ENCODE data around the gene MYO1E.
A peak's percentile ranks its signal among the peaks of the same experiment; 100 is the strongest.

MYO1E gene

DNA sequence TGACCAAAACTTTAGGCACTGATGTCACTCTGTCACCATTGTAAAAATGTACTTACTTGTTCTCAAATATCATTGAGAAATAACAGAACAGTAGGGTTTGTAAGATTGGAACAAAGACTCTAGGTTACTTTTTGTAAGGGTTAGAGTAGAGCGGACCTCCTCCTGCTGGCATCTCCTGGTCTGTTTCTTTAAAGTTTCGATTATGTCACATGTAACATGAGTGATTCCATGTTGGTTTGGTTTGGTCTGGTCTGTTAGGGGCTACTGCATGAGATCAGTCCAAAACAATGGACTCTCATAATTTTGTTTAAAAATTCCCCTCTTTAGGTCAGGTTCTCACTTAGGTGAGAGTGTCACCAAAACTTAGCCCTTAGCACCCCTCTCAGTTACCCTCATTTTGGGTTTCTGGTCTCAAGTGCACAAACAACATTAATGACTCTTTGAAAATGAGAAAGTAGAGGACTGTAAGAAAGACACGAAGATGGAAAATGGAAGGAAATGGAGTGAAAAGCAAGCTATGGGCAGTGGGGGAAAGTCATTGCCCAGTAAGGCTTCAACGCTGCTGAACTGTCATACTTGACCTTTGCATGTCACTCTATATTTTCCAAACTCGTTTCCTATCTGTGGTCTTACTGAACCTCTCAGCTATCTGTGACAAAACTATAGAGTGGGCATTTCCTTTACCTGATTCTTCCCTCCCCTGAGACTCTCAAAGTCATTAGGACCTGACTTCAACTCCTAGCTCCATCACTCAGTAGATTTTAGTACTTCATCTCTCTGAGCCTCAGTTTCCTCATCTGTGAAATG lies 113.3 kb downstream of the MYO1E start:
- TF ChIP-seq, protein P1, sequence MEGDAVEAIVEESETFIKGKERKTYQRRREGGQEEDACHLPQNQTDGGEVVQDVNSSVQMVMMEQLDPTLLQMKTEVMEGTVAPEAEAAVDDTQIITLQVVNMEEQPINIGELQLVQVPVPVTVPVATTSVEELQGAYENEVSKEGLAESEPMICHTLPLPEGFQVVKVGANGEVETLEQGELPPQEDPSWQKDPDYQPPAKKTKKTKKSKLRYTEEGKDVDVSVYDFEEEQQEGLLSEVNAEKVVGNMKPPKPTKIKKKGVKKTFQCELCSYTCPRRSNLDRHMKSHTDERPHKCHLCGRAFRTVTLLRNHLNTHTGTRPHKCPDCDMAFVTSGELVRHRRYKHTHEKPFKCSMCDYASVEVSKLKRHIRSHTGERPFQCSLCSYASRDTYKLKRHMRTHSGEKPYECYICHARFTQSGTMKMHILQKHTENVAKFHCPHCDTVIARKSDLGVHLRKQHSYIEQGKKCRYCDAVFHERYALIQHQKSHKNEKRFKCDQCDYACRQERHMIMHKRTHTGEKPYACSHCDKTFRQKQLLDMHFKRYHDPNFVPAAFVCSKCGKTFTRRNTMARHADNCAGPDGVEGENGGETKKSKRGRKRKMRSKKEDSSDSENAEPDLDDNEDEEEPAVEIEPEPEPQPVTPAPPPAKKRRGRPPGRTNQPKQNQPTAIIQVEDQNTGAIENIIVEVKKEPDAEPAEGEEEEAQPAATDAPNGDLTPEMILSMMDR (IDR thresholded peaks at IDR 0.05; ENCODE audit: low read depth, low read length, missing control alignments), result no peak
- in situ Hi-C loops (cut with HindIII; ENCODE audit: low pct_ligation_motif_present, low sequenced_read_pairs), result no loop called here
- DNase-seq, result no peak
- Histone ChIP-seq H3K4me3 (ENCODE audit: low read depth, low read length) (no peak overlapping the region), H3K27me3 (replicated peaks) (no peaks in the 10 kb centered on the region), H3K27ac (no peak overlapping the region), H3K36me3 (replicated peaks) (peaks cover 23% of the 10 kb centered on the region)

DNA sequence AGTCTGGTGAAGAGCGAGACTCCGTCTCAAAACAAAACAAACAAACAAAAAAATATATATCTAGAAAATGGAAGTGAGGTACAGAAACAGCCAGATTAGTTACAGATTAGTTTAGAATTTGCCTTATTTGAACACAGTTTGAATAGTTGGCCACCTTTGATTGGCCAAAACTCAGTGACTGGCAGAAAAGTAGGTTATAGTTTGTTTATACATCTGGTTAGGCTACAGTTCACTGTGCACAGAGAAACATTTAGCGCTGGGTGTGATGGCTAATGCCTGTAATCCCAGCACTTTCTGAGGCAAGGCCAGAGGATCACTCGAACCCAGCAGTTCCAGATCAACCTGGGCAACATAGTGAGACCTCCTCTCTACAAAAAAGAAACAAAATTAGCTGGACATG lies 114.4 kb downstream of the MYO1E start:
- TF ChIP-seq, protein P1 (IDR thresholded peaks at IDR 0.05; ENCODE audit: low read depth, low read length, missing control alignments), result no peak
- Histone ChIP-seq H3K27ac (no peak overlapping the region), H3K36me3 (replicated peaks) (peaks cover 26% of the 10 kb centered on the region), H3K4me3 (ENCODE audit: low read depth, low read length) (no peak overlapping the region), H3K27me3 (replicated peaks) (no peaks in the 10 kb centered on the region)
- in situ Hi-C loops (cut with HindIII; ENCODE audit: low pct_ligation_motif_present, low sequenced_read_pairs), result no loop called here
- no peak for DNase-seq

DNA sequence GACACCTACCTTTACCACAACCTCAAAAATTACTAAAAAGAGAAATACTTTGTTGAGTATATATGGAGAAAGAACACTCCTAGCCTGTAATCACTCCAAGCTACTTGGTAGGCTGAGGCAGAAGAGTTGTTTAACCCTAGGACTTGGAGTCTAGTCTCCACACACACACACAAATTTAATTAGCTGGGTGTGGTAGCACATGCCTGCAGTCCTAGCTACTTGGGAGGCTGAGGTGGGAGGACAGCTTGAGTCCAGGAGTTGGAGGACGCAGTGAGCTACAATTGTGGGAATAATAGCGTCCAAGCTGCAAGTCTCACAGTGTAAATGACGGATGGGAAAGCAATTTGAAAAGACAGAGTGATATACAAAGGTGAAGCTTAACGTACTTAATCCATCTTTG lies 115.5 kb downstream of the MYO1E start:
- Histone ChIP-seq H3K36me3 (replicated peaks) (peaks cover 26% of the 10 kb centered on the region), H3K27ac (no peak overlapping the region), H3K27me3 (replicated peaks) (no peaks in the 10 kb centered on the region), H3K4me3 (ENCODE audit: low read depth, low read length) (no peak overlapping the region)
- no peak for DNase-seq
- TF ChIP-seq, protein P1 (IDR thresholded peaks at IDR 0.05; ENCODE audit: low read depth, low read length, missing control alignments), result no peak
- in situ Hi-C loops (cut with HindIII; ENCODE audit: low pct_ligation_motif_present, low sequenced_read_pairs), result no loop called here

DNA sequence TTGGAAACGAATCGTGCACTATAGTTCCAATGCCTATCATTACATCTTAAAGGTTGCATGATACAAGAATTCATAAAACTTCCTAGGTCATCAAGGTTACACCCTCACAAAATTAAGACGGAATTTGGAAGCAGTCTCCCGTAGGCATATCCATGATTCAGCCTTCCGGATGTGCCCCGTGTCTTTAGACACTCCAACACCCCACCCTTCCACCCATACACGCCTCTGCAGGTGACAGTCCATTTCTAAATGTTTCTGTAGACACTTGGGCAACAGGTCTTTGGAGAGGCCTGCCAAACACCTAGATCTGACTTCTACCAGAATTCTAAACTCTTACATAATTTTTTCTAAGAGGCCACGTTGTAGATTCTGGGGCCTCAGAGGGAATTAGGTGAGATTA lies 116.2 kb downstream of the MYO1E start:
- H3K27ac ChIP-seq, result no peak overlapping the region
- TF ChIP-seq, protein P1 (IDR thresholded peaks at IDR 0.05; ENCODE audit: low read depth, low read length, missing control alignments), result no peak
- no peak for DNase-seq

DNA sequence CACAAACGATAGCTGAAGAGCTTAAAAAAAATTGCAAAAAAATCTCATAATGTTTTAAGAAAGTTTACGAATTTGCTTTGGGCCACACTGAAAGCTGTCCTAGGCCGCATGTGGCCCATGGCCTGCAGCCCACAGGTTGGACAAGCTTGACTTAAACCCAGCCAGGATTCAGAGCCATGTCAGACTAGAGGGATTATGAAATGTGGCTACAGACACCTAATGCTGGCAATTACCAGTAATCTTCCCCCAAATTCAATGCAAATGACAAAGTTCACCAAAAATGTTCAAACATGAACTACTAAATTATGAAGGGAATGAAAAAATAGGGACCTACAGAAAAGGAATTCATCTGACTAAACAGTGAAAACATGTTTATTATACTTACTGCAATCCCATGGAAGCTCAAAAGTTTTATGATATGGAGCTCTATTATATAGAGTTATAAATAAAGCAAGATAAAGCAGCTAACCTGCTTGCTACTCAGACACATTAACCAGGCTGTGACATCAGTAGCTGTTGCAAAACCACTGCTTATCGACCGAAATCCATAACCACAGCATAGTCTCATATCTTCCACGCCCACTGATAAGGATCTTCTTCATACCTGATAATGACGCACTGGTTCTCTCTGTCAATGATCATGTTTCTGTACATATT lies 116.9 kb downstream of the MYO1E start:
- in situ Hi-C loops (cut with HindIII; ENCODE audit: low pct_ligation_motif_present, low sequenced_read_pairs), result no loop called here
- TF ChIP-seq, protein P1 (IDR thresholded peaks at IDR 0.05; ENCODE audit: low read depth, low read length, missing control alignments), result no peak
- H3K27me3 ChIP-seq (replicated peaks), result no peaks in the 10 kb centered on the region
- H3K36me3 ChIP-seq (replicated peaks), result peaks cover 25% of the 10 kb centered on the region
- no peak overlapping the region for H3K4me3 ChIP-seq (ENCODE audit: low read depth, low read length)
- peak; percentile 22 for DNase-seq
- no peak overlapping the region for H3K27ac ChIP-seq

More for the DNA sequence above, 116.2 kb downstream of the MYO1E start:
- in situ Hi-C loops (cut with HindIII; ENCODE audit: low pct_ligation_motif_present, low sequenced_read_pairs), result no loop called here
- no peak overlapping the region for H3K4me3 ChIP-seq (ENCODE audit: low read depth, low read length)
- H3K27me3 ChIP-seq (replicated peaks), result no peaks in the 10 kb centered on the region
- peaks cover 26% of the 10 kb centered on the region for H3K36me3 ChIP-seq (replicated peaks)
